ENCODE results near the gene KCNS1. TPM values are rescaled to one million over a fixed set of nuclear protein-coding genes. Genes with fewer than 3 reads are reported as not detected.

KCNS1 gene
- total and polyA plus RNA-seq, 2 of the 8 experiments (the other 6 are each of a cell fraction or from before 2014, with no cell fraction given): 1.4 to 1.8 TPM

DNA sequence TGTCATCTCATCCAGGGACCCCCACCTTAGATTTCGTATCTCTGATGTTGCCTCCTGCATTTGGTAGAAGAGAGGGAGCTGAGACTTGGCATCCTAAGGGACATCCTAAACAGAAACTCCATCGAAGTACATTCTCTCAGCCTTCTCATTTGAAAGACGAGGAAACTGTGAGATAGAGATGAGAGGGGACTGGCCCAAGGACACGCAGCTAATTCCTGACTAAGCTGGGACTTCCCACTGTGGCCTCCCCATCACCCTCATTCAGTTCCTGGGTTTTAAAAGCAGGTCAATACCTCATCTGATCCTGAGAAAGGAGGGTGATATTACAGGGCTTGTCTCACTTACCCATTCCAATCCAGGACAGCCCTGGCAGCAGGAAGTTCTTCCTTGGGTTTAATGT is 14.9 kb upstream of the KCNS1 start (continued):
- TF ChIP-seq, protein P1, sequence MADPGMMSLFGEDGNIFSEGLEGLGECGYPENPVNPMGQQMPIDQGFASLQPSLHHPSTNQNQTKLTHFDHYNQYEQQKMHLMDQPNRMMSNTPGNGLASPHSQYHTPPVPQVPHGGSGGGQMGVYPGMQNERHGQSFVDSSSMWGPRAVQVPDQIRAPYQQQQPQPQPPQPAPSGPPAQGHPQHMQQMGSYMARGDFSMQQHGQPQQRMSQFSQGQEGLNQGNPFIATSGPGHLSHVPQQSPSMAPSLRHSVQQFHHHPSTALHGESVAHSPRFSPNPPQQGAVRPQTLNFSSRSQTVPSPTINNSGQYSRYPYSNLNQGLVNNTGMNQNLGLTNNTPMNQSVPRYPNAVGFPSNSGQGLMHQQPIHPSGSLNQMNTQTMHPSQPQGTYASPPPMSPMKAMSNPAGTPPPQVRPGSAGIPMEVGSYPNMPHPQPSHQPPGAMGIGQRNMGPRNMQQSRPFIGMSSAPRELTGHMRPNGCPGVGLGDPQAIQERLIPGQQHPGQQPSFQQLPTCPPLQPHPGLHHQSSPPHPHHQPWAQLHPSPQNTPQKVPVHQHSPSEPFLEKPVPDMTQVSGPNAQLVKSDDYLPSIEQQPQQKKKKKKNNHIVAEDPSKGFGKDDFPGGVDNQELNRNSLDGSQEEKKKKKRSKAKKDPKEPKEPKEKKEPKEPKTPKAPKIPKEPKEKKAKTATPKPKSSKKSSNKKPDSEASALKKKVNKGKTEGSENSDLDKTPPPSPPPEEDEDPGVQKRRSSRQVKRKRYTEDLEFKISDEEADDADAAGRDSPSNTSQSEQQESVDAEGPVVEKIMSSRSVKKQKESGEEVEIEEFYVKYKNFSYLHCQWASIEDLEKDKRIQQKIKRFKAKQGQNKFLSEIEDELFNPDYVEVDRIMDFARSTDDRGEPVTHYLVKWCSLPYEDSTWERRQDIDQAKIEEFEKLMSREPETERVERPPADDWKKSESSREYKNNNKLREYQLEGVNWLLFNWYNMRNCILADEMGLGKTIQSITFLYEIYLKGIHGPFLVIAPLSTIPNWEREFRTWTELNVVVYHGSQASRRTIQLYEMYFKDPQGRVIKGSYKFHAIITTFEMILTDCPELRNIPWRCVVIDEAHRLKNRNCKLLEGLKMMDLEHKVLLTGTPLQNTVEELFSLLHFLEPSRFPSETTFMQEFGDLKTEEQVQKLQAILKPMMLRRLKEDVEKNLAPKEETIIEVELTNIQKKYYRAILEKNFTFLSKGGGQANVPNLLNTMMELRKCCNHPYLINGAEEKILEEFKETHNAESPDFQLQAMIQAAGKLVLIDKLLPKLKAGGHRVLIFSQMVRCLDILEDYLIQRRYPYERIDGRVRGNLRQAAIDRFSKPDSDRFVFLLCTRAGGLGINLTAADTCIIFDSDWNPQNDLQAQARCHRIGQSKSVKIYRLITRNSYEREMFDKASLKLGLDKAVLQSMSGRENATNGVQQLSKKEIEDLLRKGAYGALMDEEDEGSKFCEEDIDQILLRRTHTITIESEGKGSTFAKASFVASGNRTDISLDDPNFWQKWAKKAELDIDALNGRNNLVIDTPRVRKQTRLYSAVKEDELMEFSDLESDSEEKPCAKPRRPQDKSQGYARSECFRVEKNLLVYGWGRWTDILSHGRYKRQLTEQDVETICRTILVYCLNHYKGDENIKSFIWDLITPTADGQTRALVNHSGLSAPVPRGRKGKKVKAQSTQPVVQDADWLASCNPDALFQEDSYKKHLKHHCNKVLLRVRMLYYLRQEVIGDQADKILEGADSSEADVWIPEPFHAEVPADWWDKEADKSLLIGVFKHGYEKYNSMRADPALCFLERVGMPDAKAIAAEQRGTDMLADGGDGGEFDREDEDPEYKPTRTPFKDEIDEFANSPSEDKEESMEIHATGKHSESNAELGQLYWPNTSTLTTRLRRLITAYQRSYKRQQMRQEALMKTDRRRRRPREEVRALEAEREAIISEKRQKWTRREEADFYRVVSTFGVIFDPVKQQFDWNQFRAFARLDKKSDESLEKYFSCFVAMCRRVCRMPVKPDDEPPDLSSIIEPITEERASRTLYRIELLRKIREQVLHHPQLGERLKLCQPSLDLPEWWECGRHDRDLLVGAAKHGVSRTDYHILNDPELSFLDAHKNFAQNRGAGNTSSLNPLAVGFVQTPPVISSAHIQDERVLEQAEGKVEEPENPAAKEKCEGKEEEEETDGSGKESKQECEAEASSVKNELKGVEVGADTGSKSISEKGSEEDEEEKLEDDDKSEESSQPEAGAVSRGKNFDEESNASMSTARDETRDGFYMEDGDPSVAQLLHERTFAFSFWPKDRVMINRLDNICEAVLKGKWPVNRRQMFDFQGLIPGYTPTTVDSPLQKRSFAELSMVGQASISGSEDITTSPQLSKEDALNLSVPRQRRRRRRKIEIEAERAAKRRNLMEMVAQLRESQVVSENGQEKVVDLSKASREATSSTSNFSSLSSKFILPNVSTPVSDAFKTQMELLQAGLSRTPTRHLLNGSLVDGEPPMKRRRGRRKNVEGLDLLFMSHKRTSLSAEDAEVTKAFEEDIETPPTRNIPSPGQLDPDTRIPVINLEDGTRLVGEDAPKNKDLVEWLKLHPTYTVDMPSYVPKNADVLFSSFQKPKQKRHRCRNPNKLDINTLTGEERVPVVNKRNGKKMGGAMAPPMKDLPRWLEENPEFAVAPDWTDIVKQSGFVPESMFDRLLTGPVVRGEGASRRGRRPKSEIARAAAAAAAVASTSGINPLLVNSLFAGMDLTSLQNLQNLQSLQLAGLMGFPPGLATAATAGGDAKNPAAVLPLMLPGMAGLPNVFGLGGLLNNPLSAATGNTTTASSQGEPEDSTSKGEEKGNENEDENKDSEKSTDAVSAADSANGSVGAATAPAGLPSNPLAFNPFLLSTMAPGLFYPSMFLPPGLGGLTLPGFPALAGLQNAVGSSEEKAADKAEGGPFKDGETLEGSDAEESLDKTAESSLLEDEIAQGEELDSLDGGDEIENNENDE (IDR thresholded peaks at IDR 0.05; ENCODE audit: insufficient replicate concordance, low read length): no peak
- TF ChIP-seq EZH2 (IDR thresholded peaks at IDR 0.05; ENCODE audit: low read depth, low read length, severe bottlenecking): no peak
- TF ChIP-seq, protein P2, sequence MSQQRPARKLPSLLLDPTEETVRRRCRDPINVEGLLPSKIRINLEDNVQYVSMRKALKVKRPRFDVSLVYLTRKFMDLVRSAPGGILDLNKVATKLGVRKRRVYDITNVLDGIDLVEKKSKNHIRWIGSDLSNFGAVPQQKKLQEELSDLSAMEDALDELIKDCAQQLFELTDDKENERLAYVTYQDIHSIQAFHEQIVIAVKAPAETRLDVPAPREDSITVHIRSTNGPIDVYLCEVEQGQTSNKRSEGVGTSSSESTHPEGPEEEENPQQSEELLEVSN (IDR thresholded peaks at IDR 0.05): no peak
- no peak for TF ChIP-seq CBX5 (IDR thresholded peaks at IDR 0.05; ENCODE audit: low read depth, low read length)
- TF ChIP-seq SP4 (IDR thresholded peaks at IDR 0.05; ENCODE audit: low read length): no peak
